SK-N-MC (cell line): ENCODE results near the gene SEPHS2.

Experiments used
- EZH2 ChIP-seq: fragments of 200-600 bp; sonication (generic); IDR thresholded peaks from one replicate; pipeline ENCODE4 v1.6.1; 2017; ENCODE audit warnings: antibody characterized with exemption
- FOXP2 ChIP-seq: optimal IDR thresholded peaks from 2 replicates; pipeline ENCODE3; 2011; ENCODE audit warnings: mild to moderate bottlenecking, moderate library complexity; ENCODE audit not compliant: insufficient read depth; ENCODE audit errors: extremely low read length, control extremely low read depth
- POLR2AphosphoS5 ChIP-seq: IDR thresholded peaks from 2 replicates; pipeline ENCODE4 v1.6.1; 2012; ENCODE audit warnings: mild to moderate bottlenecking, low read depth, low read length, borderline replicate concordance

DNA sequence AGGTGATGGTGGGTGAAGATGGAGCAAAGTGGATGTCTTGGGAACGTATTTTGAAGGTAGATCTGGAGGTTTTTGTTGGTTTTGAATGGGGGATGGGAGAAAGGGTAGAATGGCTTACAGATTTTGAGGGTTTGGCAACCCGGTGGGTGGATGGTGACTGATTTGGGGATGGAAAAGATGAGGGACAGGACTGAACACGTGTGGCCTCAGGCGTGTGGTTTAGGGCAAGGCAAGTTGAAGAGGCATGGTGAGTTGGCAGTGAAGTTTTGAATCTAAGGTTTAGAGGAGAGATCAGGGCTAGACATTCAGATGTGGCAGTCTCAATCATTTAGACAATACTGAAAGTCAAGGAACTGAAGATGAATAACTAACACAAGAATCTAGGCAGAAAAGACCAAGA is 10.8 kb downstream of the SEPHS2 start:
- TF ChIP-seq POLR2AphosphoS5 (no peak), EZH2 (no peak), FOXP2 (no peak)
